ENCODE results near the gene PNMA1.

The PNMA1 gene

DNA sequence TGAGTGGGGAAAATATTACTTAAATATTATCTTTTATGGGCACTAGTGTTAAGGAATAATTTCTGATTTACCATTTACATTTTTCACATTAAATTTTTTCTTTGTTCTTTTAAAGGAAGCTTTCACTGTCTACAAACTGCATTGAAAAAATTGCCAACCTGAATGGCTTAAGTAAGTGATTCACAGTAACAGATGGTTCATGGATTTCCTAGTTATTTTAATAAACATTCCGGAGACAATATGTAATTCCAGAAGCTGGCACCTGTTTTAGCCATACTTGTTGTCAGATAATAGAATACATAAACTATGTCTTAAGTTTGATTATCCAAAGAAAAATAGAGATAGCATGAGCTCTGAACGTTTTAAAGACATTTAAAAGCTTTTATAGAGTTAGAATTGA is 52.3 kb downstream of the PNMA1 start:
- DNase-seq, result no peak
